Endothelial cell of umbilical vein (primary cell): Measurements from ENCODE around the gene FHOD3.

Source experiments
- CTCF ChIP-seq, 2 donors: IDR thresholded peaks; 1 replicate in 1 of 2; 2 replicates in 1 of 2; pipeline ENCODE4 v1.5.1; 2011; ENCODE audit warnings: low read length in 2 of 2, mild to moderate bottlenecking in 2 of 2, moderate library complexity in 2 of 2, control low read depth in 1 of 2, inconsistent platforms in 1 of 2, low read depth in 1 of 2; ENCODE audit not compliant: insufficient read depth in 1 of 2; ENCODE audit errors: extremely low read depth in 1 of 2
- EZH2 ChIP-seq: IDR thresholded peaks from 2 replicates; pipeline ENCODE4 v1.6.1; 2012; ENCODE audit warnings: borderline replicate concordance, low read depth, mild to moderate bottlenecking, moderate library complexity, low read length, inconsistent platforms; ENCODE audit not compliant: severe bottlenecking
- MAX ChIP-seq: IDR thresholded peaks from 2 replicates; pipeline ENCODE4 v1.6.1; 2011; ENCODE audit not compliant: insufficient read depth, insufficient read length
- POLR2A ChIP-seq: IDR thresholded peaks from 2 replicates; pipeline ENCODE4 v1.6.1; 2012; ENCODE audit warnings: low read depth, mild to moderate bottlenecking, control low read depth, low read length

- TF ChIP-seq CTCF (IDR thresholded peaks at IDR 0.05; ENCODE audit: extremely low read depth in 1 of 2, insufficient read depth in 1 of 2, low read depth in 1 of 2, low read length in 2 of 2): no peak
- no peak for TF ChIP-seq MAX
- no peak for TF ChIP-seq EZH2
- no peak for TF ChIP-seq POLR2A
These were observed 180.3 kb downstream of the FHOD3 start for GRCh38 chr18:36477776-36478175.
